ENCODE data around the gene STARD3NL. TPM values are rescaled to one million over a fixed set of nuclear protein-coding genes. Genes with fewer than 3 reads are reported as not detected.

Gene STARD3NL
- total and polyA plus RNA-seq, 10 of the 15 experiments (the other 5 are each of a cell fraction or from before 2014, with no cell fraction given) = 66.1 to 133 (median 85.7) TPM

DNA sequence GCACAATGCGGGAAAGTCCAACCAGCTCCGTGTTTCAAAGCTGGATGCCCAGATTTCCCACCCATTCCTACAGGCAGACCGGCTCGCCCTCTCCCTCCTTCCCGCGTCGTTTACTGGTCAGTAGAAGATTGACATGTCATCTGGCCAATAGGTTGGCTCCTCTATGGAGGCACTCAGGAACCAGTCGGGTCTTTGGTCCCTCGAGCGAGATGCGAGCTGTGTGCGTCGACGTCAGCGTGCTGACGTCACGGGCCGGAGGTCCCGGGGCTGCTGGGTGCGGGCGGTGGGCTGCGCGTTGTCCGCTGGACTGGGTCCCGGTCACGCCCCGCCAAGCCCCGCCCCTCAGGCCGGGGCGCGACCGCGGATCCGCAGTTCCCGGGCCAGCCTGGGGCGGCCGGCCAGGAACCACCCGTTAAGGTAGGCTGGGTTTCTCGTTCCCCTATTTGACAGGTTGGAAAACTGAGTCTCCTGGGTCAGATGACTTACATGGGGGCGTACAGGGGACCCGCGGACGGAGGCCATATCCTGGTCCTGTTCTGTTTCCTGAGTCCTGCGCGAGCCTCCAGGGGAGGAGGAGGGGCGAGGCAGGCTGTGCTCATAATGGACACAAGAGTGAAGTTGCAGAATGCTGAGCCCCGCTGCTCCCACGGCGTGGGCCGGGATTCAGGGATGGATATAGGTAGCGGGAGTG lies at the start of gene STARD3NL (continued):
- TF ChIP-seq, protein P1, sequence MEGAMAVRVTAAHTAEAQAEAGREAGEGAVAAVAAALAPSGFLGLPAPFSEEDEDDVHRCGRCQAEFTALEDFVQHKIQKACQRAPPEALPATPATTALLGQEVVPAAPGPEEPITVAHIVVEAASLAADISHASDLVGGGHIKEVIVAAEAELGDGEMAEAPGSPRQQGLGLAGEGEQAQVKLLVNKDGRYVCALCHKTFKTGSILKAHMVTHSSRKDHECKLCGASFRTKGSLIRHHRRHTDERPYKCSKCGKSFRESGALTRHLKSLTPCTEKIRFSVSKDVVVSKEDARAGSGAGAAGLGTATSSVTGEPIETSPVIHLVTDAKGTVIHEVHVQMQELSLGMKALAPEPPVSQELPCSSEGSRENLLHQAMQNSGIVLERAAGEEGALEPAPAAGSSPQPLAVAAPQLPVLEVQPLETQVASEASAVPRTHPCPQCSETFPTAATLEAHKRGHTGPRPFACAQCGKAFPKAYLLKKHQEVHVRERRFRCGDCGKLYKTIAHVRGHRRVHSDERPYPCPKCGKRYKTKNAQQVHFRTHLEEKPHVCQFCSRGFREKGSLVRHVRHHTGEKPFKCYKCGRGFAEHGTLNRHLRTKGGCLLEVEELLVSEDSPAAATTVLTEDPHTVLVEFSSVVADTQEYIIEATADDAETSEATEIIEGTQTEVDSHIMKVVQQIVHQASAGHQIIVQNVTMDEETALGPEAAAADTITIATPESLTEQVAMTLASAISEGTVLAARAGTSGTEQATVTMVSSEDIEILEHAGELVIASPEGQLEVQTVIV (IDR thresholded peaks at IDR 0.05; ENCODE audit: borderline replicate concordance, partially characterized antibody) = no peak
- no peak for TF ChIP-seq MTA2 (IDR thresholded peaks at IDR 0.05; ENCODE audit: low read depth)
- no peak for TF ChIP-seq MEF2A (IDR thresholded peaks at IDR 0.05; ENCODE audit: insufficient read depth, low read depth, low read length)
- TF ChIP-seq LARP7 (IDR thresholded peaks at IDR 0.05) = peak; percentile 78; the same call in 1 of the 2 replicates
- no peak for TF ChIP-seq JUNB (IDR thresholded peaks at IDR 0.05)
- TF ChIP-seq RB1 (IDR thresholded peaks at IDR 0.05; ENCODE audit: borderline replicate concordance) = no peak
- no peak for TF ChIP-seq ZZZ3 (IDR thresholded peaks at IDR 0.05; ENCODE audit: control insufficient read depth, insufficient read length, low read depth)
- TF ChIP-seq, protein P2, sequence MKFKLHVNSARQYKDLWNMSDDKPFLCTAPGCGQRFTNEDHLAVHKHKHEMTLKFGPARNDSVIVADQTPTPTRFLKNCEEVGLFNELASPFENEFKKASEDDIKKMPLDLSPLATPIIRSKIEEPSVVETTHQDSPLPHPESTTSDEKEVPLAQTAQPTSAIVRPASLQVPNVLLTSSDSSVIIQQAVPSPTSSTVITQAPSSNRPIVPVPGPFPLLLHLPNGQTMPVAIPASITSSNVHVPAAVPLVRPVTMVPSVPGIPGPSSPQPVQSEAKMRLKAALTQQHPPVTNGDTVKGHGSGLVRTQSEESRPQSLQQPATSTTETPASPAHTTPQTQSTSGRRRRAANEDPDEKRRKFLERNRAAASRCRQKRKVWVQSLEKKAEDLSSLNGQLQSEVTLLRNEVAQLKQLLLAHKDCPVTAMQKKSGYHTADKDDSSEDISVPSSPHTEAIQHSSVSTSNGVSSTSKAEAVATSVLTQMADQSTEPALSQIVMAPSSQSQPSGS (IDR thresholded peaks at IDR 0.05; ENCODE audit: low read length) = 0 out of 2 replicates have a peak, but pooled peaks have one; percentile 28
- TF ChIP-seq ZNF622 (IDR thresholded peaks at IDR 0.05) = no peak
- TF ChIP-seq, protein P3, sequence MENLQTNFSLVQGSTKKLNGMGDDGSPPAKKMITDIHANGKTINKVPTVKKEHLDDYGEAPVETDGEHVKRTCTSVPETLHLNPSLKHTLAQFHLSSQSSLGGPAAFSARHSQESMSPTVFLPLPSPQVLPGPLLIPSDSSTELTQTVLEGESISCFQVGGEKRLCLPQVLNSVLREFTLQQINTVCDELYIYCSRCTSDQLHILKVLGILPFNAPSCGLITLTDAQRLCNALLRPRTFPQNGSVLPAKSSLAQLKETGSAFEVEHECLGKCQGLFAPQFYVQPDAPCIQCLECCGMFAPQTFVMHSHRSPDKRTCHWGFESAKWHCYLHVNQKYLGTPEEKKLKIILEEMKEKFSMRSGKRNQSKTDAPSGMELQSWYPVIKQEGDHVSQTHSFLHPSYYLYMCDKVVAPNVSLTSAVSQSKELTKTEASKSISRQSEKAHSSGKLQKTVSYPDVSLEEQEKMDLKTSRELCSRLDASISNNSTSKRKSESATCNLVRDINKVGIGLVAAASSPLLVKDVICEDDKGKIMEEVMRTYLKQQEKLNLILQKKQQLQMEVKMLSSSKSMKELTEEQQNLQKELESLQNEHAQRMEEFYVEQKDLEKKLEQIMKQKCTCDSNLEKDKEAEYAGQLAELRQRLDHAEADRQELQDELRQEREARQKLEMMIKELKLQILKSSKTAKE (IDR thresholded peaks at IDR 0.05; ENCODE audit: low read depth, poor library complexity, severe bottlenecking) = no peak
- TF ChIP-seq, protein P4, sequence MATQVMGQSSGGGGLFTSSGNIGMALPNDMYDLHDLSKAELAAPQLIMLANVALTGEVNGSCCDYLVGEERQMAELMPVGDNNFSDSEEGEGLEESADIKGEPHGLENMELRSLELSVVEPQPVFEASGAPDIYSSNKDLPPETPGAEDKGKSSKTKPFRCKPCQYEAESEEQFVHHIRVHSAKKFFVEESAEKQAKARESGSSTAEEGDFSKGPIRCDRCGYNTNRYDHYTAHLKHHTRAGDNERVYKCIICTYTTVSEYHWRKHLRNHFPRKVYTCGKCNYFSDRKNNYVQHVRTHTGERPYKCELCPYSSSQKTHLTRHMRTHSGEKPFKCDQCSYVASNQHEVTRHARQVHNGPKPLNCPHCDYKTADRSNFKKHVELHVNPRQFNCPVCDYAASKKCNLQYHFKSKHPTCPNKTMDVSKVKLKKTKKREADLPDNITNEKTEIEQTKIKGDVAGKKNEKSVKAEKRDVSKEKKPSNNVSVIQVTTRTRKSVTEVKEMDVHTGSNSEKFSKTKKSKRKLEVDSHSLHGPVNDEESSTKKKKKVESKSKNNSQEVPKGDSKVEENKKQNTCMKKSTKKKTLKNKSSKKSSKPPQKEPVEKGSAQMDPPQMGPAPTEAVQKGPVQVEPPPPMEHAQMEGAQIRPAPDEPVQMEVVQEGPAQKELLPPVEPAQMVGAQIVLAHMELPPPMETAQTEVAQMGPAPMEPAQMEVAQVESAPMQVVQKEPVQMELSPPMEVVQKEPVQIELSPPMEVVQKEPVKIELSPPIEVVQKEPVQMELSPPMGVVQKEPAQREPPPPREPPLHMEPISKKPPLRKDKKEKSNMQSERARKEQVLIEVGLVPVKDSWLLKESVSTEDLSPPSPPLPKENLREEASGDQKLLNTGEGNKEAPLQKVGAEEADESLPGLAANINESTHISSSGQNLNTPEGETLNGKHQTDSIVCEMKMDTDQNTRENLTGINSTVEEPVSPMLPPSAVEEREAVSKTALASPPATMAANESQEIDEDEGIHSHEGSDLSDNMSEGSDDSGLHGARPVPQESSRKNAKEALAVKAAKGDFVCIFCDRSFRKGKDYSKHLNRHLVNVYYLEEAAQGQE (IDR thresholded peaks at IDR 0.05; ENCODE audit: low read depth, low read length) = no peak
- TF ChIP-seq KLF5 (IDR thresholded peaks at IDR 0.05; ENCODE audit: partially characterized antibody) = no peak
- TF ChIP-seq MXI1 (IDR thresholded peaks at IDR 0.05; ENCODE audit: low read depth, low read length) = no peak
- TF ChIP-seq HDGF (IDR thresholded peaks at IDR 0.05) = no peak
- no peak for TF ChIP-seq SMAD5 (IDR thresholded peaks at IDR 0.05; ENCODE audit: low read depth)
- TF ChIP-seq CREB1 (IDR thresholded peaks at IDR 0.05; ENCODE audit: low read depth) = peak; percentile 96
- no peak; the same call in 1 of the 2 replicates for TF ChIP-seq MTA3 (IDR thresholded peaks at IDR 0.05; ENCODE audit: borderline replicate concordance, low read length)
- no peak for TF ChIP-seq MYC (IDR thresholded peaks at IDR 0.05; ENCODE audit: insufficient read depth, insufficient read length, insufficient replicate concordance, low read length, severe bottlenecking)
- TF ChIP-seq, protein P5, sequence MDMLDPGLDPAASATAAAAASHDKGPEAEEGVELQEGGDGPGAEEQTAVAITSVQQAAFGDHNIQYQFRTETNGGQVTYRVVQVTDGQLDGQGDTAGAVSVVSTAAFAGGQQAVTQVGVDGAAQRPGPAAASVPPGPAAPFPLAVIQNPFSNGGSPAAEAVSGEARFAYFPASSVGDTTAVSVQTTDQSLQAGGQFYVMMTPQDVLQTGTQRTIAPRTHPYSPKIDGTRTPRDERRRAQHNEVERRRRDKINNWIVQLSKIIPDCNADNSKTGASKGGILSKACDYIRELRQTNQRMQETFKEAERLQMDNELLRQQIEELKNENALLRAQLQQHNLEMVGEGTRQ (IDR thresholded peaks at IDR 0.05; ENCODE audit: borderline replicate concordance, low read depth, low read length) = no peak
- no peak for TF ChIP-seq RCOR1 (conservative IDR thresholded peaks at IDR 0.05; ENCODE audit: low read depth, low read length)
